8988T (cell line): ENCODE data around the gene NFKBIZ.
"Not testable (repeated sequence)": the region's sequence is repeated elsewhere in the genome, so short reads cannot be mapped to it uniquely, and the experiment has no call there.

Experiments
- DNase-seq: peaks from one replicate; pipeline ENCODE4 v3.0.0; 2011

Gene NFKBIZ

GRCh38 chr3:101851850-101852714, 2.8 kb downstream of the NFKBIZ start:
- no peak for DNase-seq

DNA sequence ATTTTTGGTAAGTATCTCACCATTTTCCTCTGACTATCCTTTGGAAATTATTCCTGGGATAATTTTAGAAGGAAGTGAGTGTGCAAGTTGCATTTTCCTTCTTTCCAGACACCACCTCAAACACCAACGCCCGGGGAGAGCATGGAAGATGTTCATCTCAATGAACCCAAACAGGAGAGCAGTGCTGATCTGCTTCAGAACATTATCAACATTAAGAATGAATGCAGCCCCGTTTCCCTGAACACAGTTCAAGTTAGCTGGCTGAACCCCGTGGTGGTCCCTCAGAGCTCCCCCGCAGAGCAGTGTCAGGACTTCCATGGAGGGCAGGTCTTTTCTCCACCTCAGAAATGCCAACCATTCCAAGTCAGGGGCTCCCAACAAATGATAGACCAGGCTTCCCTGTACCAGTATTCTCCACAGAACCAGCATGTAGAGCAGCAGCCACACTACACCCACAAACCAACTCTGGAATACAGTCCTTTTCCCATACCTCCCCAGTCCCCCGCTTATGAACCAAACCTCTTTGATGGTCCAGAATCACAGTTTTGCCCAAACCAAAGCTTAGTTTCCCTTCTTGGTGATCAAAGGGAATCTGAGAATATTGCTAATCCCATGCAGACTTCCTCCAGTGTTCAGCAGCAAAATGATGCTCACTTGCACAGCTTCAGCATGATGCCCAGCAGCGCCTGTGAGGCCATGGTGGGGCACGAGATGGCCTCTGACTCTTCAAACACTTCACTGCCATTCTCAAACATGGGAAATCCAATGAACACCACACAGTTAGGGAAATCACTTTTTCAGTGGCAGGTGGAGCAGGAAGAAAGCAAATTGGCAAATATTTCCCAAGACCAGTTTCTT, 3.9 kb downstream of the NFKBIZ start:
- DNase-seq: no peak

GRCh38 chr3:101853982-101854381, 4.7 kb downstream of the NFKBIZ start:
- DNase-seq: no peak

DNA sequence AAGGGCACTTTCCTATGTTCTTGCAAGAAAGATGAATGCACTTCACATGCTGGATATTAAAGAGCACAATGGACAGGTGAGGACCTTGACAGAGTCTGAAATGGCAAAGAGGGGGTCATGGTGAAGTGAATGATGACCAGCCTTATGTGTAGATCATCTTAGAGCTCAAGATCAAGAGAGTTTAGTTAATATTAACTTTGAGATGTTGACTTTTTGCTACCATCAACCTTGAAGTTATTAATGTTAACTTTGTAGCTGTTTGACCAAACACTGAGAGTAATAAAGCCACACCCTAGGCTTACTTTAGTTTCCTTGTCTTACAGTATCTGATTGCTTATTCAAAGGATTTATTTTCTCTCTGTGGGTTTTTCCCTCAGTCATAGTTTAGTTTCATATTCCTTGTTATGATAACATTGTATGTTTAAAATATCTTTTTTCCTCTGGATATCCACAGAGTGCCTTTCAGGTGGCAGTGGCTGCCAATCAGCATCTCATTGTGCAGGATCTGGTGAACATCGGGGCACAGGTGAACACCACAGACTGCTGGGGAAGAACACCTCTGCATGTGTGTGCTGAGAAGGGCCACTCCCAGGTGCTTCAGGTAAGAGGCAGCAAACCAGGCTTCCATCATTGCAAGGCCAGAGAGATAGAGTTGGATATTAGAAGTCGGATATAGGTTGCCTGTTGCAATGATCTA, 5.4 kb downstream of the NFKBIZ start:
- DNase-seq: no peak

DNA sequence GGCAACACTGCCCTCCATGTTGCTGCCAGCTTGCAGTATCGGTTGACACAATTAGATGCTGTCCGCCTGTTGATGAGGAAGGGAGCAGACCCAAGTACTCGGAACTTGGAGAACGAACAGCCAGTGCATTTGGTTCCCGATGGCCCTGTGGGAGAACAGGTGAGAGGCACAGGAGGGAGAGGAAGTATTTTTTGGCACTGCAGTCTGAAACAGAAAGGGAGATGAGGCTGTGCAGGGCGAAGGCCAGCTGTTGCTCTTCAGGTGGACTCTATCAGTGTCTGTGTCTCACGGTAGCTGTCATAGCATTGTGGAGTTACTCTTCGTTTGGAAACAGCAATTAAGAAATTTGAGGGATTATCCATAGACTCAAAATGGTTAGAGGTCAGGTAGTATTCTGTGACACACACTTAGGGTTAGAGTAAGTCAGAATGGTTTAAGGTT, 8.0 kb downstream of the NFKBIZ start:
- no peak for DNase-seq

DNA sequence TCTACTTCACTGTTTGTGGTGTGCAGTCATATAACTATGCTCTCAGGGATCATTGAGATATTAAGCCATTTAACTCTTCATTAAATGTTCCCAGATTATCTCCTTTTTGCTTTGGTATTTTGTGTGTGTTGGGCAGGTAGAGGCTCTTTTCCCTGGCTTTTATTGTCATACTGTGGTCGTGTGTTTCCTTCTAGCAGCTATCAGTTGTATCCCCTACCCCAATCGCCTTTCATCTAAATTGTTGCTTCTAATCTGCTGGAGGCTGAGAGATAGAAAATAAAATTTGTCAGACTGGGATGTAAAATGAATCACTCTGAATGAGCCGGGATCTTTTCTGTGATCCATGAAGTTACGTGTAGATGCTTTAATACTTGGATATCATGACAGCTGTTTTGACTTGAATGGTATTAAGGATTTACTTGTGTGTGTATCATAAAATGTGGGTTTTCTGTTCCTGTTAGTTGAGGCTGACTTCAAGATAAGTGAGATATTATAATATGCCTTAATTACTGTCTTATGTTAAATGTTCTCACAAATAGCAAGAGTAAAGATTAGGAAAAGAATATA, 9.2 kb downstream of the NFKBIZ start:
- DNase-seq: no peak

DNA sequence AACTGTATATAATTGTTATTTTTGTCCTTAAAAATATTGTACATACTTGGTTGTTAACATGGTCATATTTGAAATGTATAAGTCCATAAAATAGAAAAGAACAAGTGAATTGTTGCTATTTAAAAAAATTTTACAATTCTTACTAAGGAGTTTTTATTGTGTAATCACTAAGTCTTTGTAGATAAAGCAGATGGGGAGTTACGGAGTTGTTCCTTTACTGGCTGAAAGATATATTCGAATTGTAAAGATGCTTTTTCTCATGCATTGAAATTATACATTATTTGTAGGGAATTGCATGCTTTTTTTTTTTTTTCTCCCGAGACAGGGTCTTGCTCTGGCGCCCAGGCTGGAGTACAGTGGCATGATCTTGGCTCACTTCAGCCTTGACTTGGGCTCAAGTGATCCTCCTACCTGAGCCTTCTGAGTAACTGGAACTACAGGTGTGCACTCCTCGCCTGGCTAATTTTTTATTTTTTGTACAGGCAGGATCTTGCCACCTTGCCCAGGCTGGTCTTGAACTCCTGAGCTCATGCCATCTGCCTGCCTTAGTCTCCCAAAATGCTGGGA, 10.7 kb downstream of the NFKBIZ start:
- DNase-seq: no peak

- no peak for DNase-seq
Measured at GRCh38 chr3:101861212-101861788, 12.0 kb downstream of the NFKBIZ start.

DNA sequence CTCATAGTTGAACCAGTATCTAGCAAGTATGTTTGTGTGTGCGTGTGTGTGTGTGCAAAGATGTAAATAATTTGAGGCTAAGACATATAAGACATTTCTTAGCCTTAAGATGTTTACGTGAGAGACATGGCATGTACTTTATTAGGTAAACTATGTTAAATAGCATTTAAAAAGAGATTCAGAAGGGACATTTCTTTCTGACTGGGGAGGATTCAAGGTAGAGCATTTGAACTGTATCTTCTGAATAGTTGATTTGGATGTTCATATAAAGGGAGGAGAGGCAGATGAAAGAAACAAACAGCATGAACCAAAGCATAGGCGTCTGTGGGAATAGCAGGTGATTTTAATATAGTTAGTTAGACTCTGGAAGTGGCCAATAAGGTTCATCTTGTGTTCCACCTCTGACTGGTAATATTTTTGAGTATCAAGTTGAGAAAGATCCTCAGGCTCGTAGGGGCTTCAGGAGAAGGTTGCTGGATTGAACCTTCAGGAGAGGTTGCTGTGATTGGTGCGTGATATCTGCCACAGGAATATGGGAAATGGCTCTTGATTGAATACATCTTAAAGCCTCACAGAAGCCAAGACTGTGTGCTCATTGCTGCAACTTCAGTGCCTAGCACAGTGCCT, 12.6 kb downstream of the NFKBIZ start:
- no peak for DNase-seq

GRCh38 chr3:101862416-101863165, 13.3 kb downstream of the NFKBIZ start:
- DNase-seq: no peak

GRCh38 chr3:101864926-101865325, 15.6 kb downstream of the NFKBIZ start:
- DNase-seq: not testable (repeated sequence)

DNA sequence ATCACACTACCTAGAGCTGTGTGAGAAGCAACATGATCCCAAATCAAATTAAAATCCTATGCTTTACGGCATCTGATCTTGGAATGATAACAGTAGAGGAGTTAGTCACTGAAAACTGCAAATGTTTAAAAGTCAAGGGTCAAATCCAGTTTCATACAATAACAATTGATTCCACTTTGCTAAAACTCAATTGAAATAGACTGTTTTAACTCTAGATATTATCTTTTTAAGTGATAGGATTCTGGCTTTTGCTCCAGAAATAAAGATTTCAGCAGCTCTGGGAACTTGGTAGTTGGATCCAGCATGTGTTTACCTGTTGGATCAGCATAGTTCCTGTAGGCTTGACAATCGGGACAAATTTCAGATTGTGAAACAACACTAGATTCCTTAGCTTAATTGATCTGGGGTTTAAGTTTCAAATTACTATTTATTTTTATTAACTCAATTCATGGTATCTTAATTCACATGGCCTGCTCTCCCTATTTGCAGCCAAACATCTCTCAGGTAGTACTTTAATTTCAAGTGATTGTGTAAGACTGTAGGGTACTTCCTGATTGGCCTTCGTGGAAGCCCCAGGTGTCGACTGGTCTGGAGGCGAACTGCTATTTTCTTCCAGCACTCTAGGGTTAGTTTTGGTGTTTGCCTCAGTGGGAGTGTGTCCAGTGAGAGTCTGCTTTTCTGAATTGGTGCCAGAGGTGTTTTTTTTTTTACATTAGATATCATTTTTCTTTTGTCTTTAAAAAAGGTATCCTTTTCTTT, 16.6 kb downstream of the NFKBIZ start:
- no peak for DNase-seq

GRCh38 chr3:101867511-101867910, 18.2 kb downstream of the NFKBIZ start:
- DNase-seq: no peak

DNA sequence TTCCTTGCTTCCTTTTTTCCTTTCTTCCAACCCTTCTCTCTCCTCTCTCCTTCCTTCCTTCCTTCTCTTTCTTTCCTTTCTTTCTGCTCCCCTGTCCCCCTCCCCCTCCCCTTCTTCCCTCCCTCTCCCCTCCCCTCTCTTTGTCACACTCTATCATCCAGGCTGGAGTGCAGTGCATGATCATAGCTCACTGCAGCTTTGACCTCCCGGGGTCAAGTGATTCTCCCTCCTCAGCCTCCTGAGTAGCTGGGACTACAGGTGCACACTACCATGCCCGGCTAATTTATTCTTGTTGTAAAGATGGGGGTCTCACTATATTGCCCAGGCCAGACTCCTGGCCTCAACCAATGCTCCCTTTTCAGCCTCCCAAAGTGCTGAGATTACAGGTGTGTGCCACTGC, 18.7 kb downstream of the NFKBIZ start:
- DNase-seq: no peak

DNA sequence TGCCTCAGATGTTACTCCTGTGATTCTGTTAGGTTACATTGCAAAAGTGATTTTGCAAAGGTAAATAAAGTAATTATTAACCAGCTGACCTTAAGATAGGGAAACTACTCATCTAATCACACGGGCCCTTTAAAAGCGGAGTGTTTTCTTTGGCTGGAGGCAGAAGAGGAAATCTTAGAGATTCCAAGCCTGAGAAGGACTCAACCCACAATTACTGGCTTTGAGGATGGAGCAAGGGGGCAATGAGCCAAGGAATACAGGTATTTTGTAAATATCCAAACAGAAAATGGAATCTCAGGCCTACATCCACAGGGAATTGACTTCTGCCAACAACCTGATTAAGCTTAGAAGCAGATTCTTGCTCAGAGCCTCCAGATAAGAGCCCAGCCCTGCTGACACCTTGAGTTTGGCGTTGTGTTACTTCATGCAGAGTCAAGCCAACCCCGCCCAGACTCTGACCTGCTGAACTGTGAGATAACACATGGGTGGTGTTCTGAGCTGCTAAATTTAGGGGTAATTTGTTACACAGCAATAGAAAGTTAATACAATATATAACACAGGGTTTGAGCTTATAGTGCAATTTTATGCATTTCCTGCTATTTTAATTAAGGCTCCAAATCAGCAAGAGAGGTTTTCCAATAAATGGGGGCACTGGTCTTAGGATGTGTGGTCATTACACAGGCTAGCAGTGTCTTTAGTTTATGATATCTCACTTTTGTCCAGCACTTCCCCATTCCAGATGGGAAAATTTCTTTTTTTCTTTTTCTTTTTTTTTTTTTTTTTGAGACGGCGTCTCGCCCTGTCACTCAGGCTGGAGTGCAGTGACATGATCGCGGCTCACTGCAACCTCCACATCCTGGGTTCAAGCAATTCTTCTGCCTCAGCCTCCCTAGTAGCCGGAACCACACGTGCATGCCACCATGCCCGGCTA, 19.5 kb downstream of the NFKBIZ start:
- no peak for DNase-seq

DNA sequence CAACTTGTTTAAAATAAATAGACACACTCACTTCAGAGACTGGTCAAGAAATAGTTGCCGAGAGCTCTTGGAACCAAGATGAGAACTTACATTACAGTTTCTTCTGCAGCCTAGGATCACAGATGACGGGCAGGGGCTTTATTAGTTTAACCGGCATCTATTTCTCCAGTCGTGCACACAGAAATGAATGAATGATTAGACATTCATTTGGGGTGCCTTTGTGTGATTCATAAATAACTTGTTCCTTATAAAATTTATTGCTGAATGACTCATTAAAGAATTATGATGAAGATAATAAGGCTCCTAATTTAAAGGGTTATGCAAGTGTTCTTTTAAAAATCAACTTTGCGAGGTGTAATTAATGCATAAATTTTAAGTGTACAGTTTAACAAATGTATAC, 20.8 kb downstream of the NFKBIZ start:
- DNase-seq: no peak

DNA sequence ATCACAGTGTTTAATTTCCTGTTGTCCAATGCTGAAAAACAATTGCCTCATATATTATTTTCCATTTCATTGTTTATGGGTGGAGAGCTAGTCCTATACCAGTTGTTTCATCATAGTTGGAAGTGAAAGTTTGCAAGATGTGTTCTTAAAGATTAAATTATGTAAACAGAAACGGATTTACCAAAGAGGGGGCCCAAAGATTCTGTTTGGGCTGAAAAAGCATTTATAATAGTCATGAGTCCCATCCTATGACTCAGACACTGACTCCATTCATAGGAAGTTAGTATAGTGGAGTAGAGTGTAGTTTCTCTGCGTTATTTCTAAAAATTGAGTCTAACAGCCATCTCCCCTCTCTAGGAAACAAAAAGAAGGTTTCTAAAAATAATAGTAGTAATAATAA, 24.3 kb downstream of the NFKBIZ start:
- DNase-seq: no peak

GRCh38 chr3:101876142-101876541, 26.8 kb downstream of the NFKBIZ start:
- DNase-seq: no peak

GRCh38 chr3:101878589-101878988, 29.3 kb downstream of the NFKBIZ start:
- no peak for DNase-seq
